MCF 10A (cell line): ENCODE data around the gene MAGEH1. TPM values are rescaled to one million over a fixed set of nuclear protein-coding genes. Genes with fewer than 3 reads are reported as not detected.
"Not testable (repeated sequence)": the region's sequence is repeated elsewhere in the genome, so short reads cannot be mapped to it uniquely, and the experiment has no call there.

Source experiments
- BruUV-seq: library from RNA; stranded (reverse); fragments of 400-500 nt; replicated peaks from 2 replicates; lab custom pipeline; 2021; lab: Mats Ljungman, UMichigan
- CTCF ChIA-PET: fragments of 300-600 bp; sonication (Branson Sonifier 250); formaldehyde crosslinking; extraction: SDS; loops from one replicate; lab custom pipeline; 2021; ENCODE audit warnings: antibody characterized with exemption, inconsistent platforms; lab: Yijun Ruan, JAX
- POLR2A ChIA-PET: fragments of 300-600, 350-650 bp; sonication (Branson Sonifier 250); formaldehyde crosslinking; extraction: SDS; loops from one replicate; lab custom pipeline; 2020; ENCODE audit warnings: antibody characterized with exemption, inconsistent platforms; lab: Yijun Ruan, JAX
- DNase-seq: peaks from one replicate; pipeline ENCODE4 v3.0.0-alpha.2; 2018; ENCODE audit not compliant: unreplicated experiment
- H3K27ac Mint-ChIP-seq: one replicate; pipeline ENCODE4 v1.8.0; 2022; ENCODE audit warnings: mild to moderate bottlenecking, low read depth, mixed read lengths; ENCODE audit not compliant: unreplicated experiment
- H3K27me3 Mint-ChIP-seq: one replicate; pipeline ENCODE4 v1.8.0; 2022; ENCODE audit warnings: mixed read lengths; ENCODE audit not compliant: insufficient read depth, unreplicated experiment
- H3K36me3 Mint-ChIP-seq: one replicate; pipeline ENCODE4 v1.8.0; 2022; ENCODE audit warnings: mild to moderate bottlenecking, moderate library complexity, mixed read lengths; ENCODE audit not compliant: insufficient read depth, unreplicated experiment
- H3K4me1 Mint-ChIP-seq: one replicate; pipeline ENCODE4 v1.8.0; 2022; ENCODE audit warnings: mixed read lengths; ENCODE audit not compliant: insufficient read depth, unreplicated experiment
- H3K4me3 Mint-ChIP-seq: one replicate; pipeline ENCODE4 v1.8.0; 2022; ENCODE audit warnings: mild to moderate bottlenecking, moderate library complexity, mixed read lengths; ENCODE audit not compliant: unreplicated experiment
- H3K9me3 Mint-ChIP-seq: one replicate; pipeline ENCODE4 v1.8.0; 2022; ENCODE audit warnings: mixed read lengths; ENCODE audit not compliant: unreplicated experiment
- CTCF ChIP-seq: fragments of 200-600 bp; IDR thresholded peaks from one replicate; pipeline ENCODE4 v1.8.0; 2022; ENCODE audit warnings: antibody characterized with exemption, mild to moderate bottlenecking; ENCODE audit not compliant: unreplicated experiment
- intact Hi-C: fragments of 100-400 bp; cut with micrococcal nuclease; formaldehyde crosslinking; loops from 2 replicates; pipeline ENCODE4 v1.14.1; 2022
- total RNA-seq: library from RNA; stranded (reverse); gene quantifications from 2 replicates; pipeline ENCODE4 v1.2.3, GENCODE V29; 2022

MAGEH1 gene
- total RNA-seq, 1 experiment from 2014 or later, result not detected

- no peak for TF ChIP-seq CTCF
- Mint-ChIP-seq H3K27ac (no peak overlapping the region), H3K4me3 (no peak overlapping the region), H3K27me3 (peaks cover 32% of the 10 kb centered on the region), H3K36me3 (no peaks in the 10 kb centered on the region), H3K9me3 (no peaks in the 10 kb centered on the region), H3K4me1 (no peaks in the 10 kb centered on the region)
- intact Hi-C loops, result no loop called here
- CTCF ChIA-PET, result no interaction called here
- no peak for DNase-seq
- no TSS peak for BruUV-seq
- POLR2A ChIA-PET, result interaction anchor here (0.6 kb wide), 1 partner anchor 250 kb away, joined by 3 read pairs; no protein-coding TSS in a partner anchor
Measured at GRCh38 chrX:55451626-55451989, 319 bp upstream of the MAGEH1 start.

DNA sequence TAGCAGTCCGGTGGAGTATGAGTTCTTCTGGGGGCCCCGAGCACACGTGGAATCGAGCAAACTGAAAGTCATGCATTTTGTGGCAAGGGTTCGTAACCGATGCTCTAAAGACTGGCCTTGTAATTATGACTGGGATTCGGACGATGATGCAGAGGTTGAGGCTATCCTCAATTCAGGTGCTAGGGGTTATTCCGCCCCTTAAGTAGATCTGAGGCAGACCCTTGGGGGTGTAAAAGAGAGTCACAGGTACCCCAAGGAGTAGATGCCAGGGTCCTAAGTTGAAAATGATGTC is 852 bp downstream of the MAGEH1 start:
- TF ChIP-seq CTCF, result no peak
- no TSS peak for BruUV-seq
- no peaks in the 10 kb centered on the region for H3K9me3 Mint-ChIP-seq
- peaks cover 21% of the 10 kb centered on the region for H3K27me3 Mint-ChIP-seq
- ChIA-PET POLR2A (no interaction called here), CTCF (no interaction called here)
- no peak for DNase-seq
- H3K4me3 Mint-ChIP-seq, result peak overlapping the region; percentile 40
- H3K4me1 Mint-ChIP-seq, result no peaks in the 10 kb centered on the region
- intact Hi-C loops, result no loop called here
- H3K27ac Mint-ChIP-seq, result no peak overlapping the region
- H3K36me3 Mint-ChIP-seq, result no peaks in the 10 kb centered on the region

DNA sequence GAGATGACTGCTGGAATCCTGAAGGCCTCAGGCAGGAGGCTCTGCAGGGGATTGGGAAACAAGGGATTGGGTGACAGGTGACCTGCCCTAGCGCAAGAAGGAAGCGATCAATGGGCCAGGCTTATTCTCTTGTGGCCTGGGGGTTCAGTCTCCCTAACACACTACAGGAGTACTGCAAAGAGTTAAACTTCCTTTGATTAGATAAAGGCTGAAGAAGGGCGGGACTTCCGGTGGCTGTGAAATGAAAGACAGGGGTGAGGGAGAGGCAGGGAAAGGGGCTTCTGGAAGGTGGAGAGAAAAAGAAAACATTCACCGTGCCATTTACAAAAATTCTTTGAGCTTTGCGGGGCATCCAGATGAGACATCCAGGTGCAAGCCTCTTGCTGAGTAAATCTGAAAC is 3.8 kb downstream of the MAGEH1 start:
- H3K27ac Mint-ChIP-seq, POLR2A ChIA-PET, H3K36me3 Mint-ChIP-seq, H3K9me3 Mint-ChIP-seq, CTCF ChIA-PET, H3K4me1 Mint-ChIP-seq, H3K4me3 Mint-ChIP-seq, intact Hi-C loops, H3K27me3 Mint-ChIP-seq, DNase-seq, BruUV-seq: not testable (repeated sequence)

GRCh38 chrX:55459426-55459825 is 7.5 kb downstream of the MAGEH1 start:
- CTCF ChIA-PET, H3K4me1 Mint-ChIP-seq, H3K4me3 Mint-ChIP-seq, intact Hi-C loops, BruUV-seq, H3K36me3 Mint-ChIP-seq, H3K27ac Mint-ChIP-seq, DNase-seq, H3K27me3 Mint-ChIP-seq, POLR2A ChIA-PET, H3K9me3 Mint-ChIP-seq: not testable (repeated sequence)

- BruUV-seq, CTCF ChIA-PET, H3K9me3 Mint-ChIP-seq, H3K36me3 Mint-ChIP-seq, H3K4me3 Mint-ChIP-seq, intact Hi-C loops, H3K4me1 Mint-ChIP-seq, POLR2A ChIA-PET, DNase-seq, H3K27me3 Mint-ChIP-seq, H3K27ac Mint-ChIP-seq: not testable (repeated sequence)
Measured at GRCh38 chrX:55459926-55460325, 8.0 kb downstream of the MAGEH1 start.

DNA sequence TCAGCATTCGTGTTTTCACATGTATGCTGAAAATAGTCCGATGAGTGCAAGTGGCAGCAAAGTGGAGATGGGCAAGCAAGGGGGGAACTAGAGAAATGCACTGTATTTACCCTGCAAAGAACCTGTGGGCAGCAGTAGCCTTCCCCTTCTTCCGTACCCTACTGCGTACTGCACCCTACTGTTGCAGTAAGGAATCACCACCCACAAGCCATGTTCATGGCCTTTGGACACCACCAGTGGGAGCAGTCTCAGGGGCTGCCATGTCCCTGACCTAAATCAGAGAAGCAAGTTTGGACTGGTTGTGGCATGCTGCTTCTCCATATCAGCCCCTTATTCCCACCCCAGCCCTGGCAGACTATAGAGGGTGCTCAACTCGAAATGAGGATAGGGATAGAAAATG is 12.1 kb downstream of the MAGEH1 start:
- H3K4me3 Mint-ChIP-seq, H3K36me3 Mint-ChIP-seq, H3K27me3 Mint-ChIP-seq, H3K9me3 Mint-ChIP-seq, intact Hi-C loops, H3K27ac Mint-ChIP-seq, BruUV-seq, DNase-seq, POLR2A ChIA-PET, CTCF ChIA-PET, H3K4me1 Mint-ChIP-seq: not testable (repeated sequence)

DNA sequence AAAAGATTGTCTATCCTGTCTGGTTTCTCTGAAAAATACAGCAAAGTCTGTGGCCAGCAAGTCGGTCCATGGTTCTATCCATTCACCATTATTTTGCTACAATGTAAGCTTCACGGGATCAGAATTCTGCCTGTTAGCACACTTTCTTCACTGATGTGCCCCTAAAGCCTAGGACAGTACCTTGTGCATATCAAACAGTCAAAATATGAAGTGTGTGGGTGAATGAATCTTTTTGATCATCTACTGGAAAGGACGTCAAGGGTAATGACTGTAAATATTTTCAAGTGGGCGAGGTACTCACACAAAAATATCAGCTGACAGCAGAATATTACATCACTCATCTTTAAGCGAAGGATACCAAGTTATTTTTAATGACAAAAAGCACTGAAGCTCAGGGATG is 13.2 kb downstream of the MAGEH1 start:
- not testable (repeated sequence) for H3K4me1 Mint-ChIP-seq

DNA sequence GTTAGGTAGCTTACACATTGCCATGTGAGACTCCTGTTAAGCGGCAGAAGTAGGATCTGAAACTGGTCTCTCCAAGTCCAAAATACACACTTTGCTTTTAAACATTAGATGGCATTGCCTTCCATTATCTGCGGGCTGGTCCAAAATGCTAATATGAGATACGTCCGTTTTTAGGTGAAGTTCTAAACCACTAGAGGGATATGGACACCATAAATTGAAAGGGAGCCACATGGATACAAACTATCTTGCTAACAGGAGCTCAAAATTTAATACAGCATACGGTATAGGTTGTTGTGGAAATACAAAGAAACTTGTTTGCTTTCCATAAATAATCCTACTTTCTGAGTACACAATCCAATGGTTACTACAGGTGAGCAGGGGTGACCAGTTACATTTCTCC is 13.9 kb downstream of the MAGEH1 start:
- H3K9me3 Mint-ChIP-seq, H3K27ac Mint-ChIP-seq, H3K4me1 Mint-ChIP-seq, H3K27me3 Mint-ChIP-seq, BruUV-seq, DNase-seq, CTCF ChIA-PET, H3K36me3 Mint-ChIP-seq, POLR2A ChIA-PET, H3K4me3 Mint-ChIP-seq, intact Hi-C loops: not testable (repeated sequence)

More for the DNA sequence above, 13.2 kb downstream of the MAGEH1 start:
- CTCF ChIA-PET, H3K36me3 Mint-ChIP-seq, H3K9me3 Mint-ChIP-seq, DNase-seq, H3K27ac Mint-ChIP-seq, H3K27me3 Mint-ChIP-seq, POLR2A ChIA-PET, H3K4me3 Mint-ChIP-seq, intact Hi-C loops, BruUV-seq: not testable (repeated sequence)
